T-helper 2 cell treated with Interferon-gamma antibody and Interleukin-4, amounts not matched to agents 5 μg/mL and 100 μg/mL, for 36 hours (primary cell): ENCODE data around the gene PARP16.
A peak's percentile ranks its signal among the peaks of the same experiment; 100 is the strongest.

Experiments used
- DNase-seq: peaks from one replicate; pipeline ENCODE4 v3.0.0; 2021; ENCODE audit warnings: low spot score
- H3K27ac Mint-ChIP-seq: one replicate; pipeline ENCODE4 v1.8.0; 2021; ENCODE audit warnings: mild to moderate bottlenecking, mixed read lengths
- H3K27me3 Mint-ChIP-seq: one replicate; pipeline ENCODE4 v1.8.0; 2021; ENCODE audit warnings: low read depth, mixed read lengths
- H3K36me3 Mint-ChIP-seq: one replicate; pipeline ENCODE4 v1.8.0; 2021; ENCODE audit warnings: low read depth, mixed read lengths
- H3K4me1 Mint-ChIP-seq: one replicate; pipeline ENCODE4 v1.8.0; 2021; ENCODE audit warnings: low read depth, mixed read lengths
- H3K4me3 Mint-ChIP-seq: one replicate; pipeline ENCODE4 v1.8.0; 2022; ENCODE audit warnings: mild to moderate bottlenecking, moderate library complexity, mixed read lengths
- H3K9me3 Mint-ChIP-seq: one replicate; pipeline ENCODE4 v1.8.0; 2021; ENCODE audit warnings: mixed read lengths

The PARP16 gene

GRCh38 chr15:65286704-65287519 lies at the start of gene PARP16:
Gene PARP16 (minus strand): TSS chr15:65286883. CDS start chr15:65286426, 457 bp downstream.
- peak; percentile 93 for DNase-seq
- Mint-ChIP-seq H3K9me3 (no peaks in the 10 kb centered on the region), H3K27ac (peak within 1 kb of the TSS; percentile 84), H3K27me3 (no peaks in the 10 kb centered on the region), H3K4me1 (peaks cover 21% of the 10 kb centered on the region), H3K36me3 (peaks cover 4% of the 10 kb centered on the region), H3K4me3 (peak within 1 kb of the TSS; percentile 88)

GRCh38 chr15:65335278-65336055 lies 48.8 kb upstream of the PARP16 start:
- no peak overlapping the region for H3K27ac Mint-ChIP-seq
- no peak for DNase-seq
- no peak overlapping the region for H3K4me3 Mint-ChIP-seq
- no peaks in the 10 kb centered on the region for H3K9me3 Mint-ChIP-seq
- peaks cover 3% of the 10 kb centered on the region for H3K27me3 Mint-ChIP-seq
- no peaks in the 10 kb centered on the region for H3K36me3 Mint-ChIP-seq
- peaks cover 2% of the 10 kb centered on the region for H3K4me1 Mint-ChIP-seq

GRCh38 chr15:65334586-65335231 lies 48.0 kb upstream of the PARP16 start:
- H3K9me3 Mint-ChIP-seq: no peaks in the 10 kb centered on the region
- no peak for DNase-seq
- peaks cover 2% of the 10 kb centered on the region for H3K4me1 Mint-ChIP-seq
- no peak overlapping the region for H3K4me3 Mint-ChIP-seq
- peaks cover 2% of the 10 kb centered on the region for H3K27me3 Mint-ChIP-seq
- H3K27ac Mint-ChIP-seq: no peak overlapping the region
- no peaks in the 10 kb centered on the region for H3K36me3 Mint-ChIP-seq

- no peaks in the 10 kb centered on the region for H3K36me3 Mint-ChIP-seq
- no peaks in the 10 kb centered on the region for H3K9me3 Mint-ChIP-seq
- H3K4me3 Mint-ChIP-seq: no peak overlapping the region
- no peak for DNase-seq
- no peaks in the 10 kb centered on the region for H3K4me1 Mint-ChIP-seq
- H3K27me3 Mint-ChIP-seq: no peaks in the 10 kb centered on the region
- no peak overlapping the region for H3K27ac Mint-ChIP-seq
Observed at GRCh38 chr15:65333856-65334255, 47.2 kb upstream of the PARP16 start.

- DNase-seq: no peak
- H3K27me3 Mint-ChIP-seq: no peaks in the 10 kb centered on the region
- no peaks in the 10 kb centered on the region for H3K36me3 Mint-ChIP-seq
- H3K4me3 Mint-ChIP-seq: no peak overlapping the region
- no peaks in the 10 kb centered on the region for H3K4me1 Mint-ChIP-seq
- no peak overlapping the region for H3K27ac Mint-ChIP-seq
- no peaks in the 10 kb centered on the region for H3K9me3 Mint-ChIP-seq
Observed at GRCh38 chr15:65333148-65333820, 46.6 kb upstream of the PARP16 start.

GRCh38 chr15:65332391-65333147 lies 45.9 kb upstream of the PARP16 start:
- DNase-seq: no peak
- Mint-ChIP-seq H3K9me3 (no peaks in the 10 kb centered on the region), H3K36me3 (no peaks in the 10 kb centered on the region), H3K4me3 (no peak overlapping the region), H3K27me3 (peaks cover 2% of the 10 kb centered on the region), H3K27ac (no peak overlapping the region), H3K4me1 (no peaks in the 10 kb centered on the region)

- H3K9me3 Mint-ChIP-seq: no peaks in the 10 kb centered on the region
- H3K4me3 Mint-ChIP-seq: no peak overlapping the region
- H3K27ac Mint-ChIP-seq: no peak overlapping the region
- no peaks in the 10 kb centered on the region for H3K4me1 Mint-ChIP-seq
- DNase-seq: no peak
- H3K27me3 Mint-ChIP-seq: peaks cover 3% of the 10 kb centered on the region
- no peaks in the 10 kb centered on the region for H3K36me3 Mint-ChIP-seq
Observed at GRCh38 chr15:65331811-65332210, 45.1 kb upstream of the PARP16 start.

GRCh38 chr15:65330934-65331645 lies 44.4 kb upstream of the PARP16 start:
- no peak overlapping the region for H3K27ac Mint-ChIP-seq
- no peaks in the 10 kb centered on the region for H3K36me3 Mint-ChIP-seq
- no peak for DNase-seq
- no peaks in the 10 kb centered on the region for H3K9me3 Mint-ChIP-seq
- no peaks in the 10 kb centered on the region for H3K4me1 Mint-ChIP-seq
- H3K27me3 Mint-ChIP-seq: peaks cover 4% of the 10 kb centered on the region
- H3K4me3 Mint-ChIP-seq: no peak overlapping the region

GRCh38 chr15:65329984-65330735 lies 43.5 kb upstream of the PARP16 start:
- Mint-ChIP-seq H3K36me3 (no peaks in the 10 kb centered on the region), H3K27ac (no peak overlapping the region), H3K9me3 (no peaks in the 10 kb centered on the region), H3K4me3 (no peak overlapping the region), H3K27me3 (peaks cover 7% of the 10 kb centered on the region), H3K4me1 (no peaks in the 10 kb centered on the region)
- DNase-seq: no peak

GRCh38 chr15:65329288-65329983 lies 42.8 kb upstream of the PARP16 start:
- Mint-ChIP-seq H3K27ac (no peak overlapping the region), H3K4me3 (no peak overlapping the region), H3K36me3 (no peaks in the 10 kb centered on the region), H3K27me3 (peaks cover 7% of the 10 kb centered on the region), H3K4me1 (no peaks in the 10 kb centered on the region), H3K9me3 (no peaks in the 10 kb centered on the region)
- no peak for DNase-seq

- Mint-ChIP-seq H3K36me3 (no peaks in the 10 kb centered on the region), H3K4me3 (no peak overlapping the region), H3K9me3 (no peaks in the 10 kb centered on the region), H3K4me1 (no peaks in the 10 kb centered on the region), H3K27ac (no peak overlapping the region), H3K27me3 (peaks cover 7% of the 10 kb centered on the region)
- DNase-seq: no peak
Observed at GRCh38 chr15:65328506-65329287, 42.0 kb upstream of the PARP16 start.
